ENCODE measurements around the gene GOLGA2.

- TF ChIP-seq CTCF (IDR thresholded peaks at IDR 0.05; ENCODE audit: insufficient read depth, low read length, poor library complexity, severe bottlenecking) (no peak), EZH2phosphoT487 (conservative IDR thresholded peaks at IDR 0.05; ENCODE audit: low read length) (no peak)
Measured at GRCh38 chr9:128253991-128254346, 21.8 kb downstream of the GOLGA2 start.

All from SU-DHL-6 (cell line).